DMS153 treated with DMSO at 0.1 percent for 48 hours (cell line): ENCODE results near the gene TRIM52.
"Not testable (repeated sequence)": the region's sequence is repeated elsewhere in the genome, so short reads cannot be mapped to it uniquely, and the experiment has no call there.

Experiments
- DNase-seq: peaks from one replicate; lab custom pipeline; 2025; ENCODE audit not compliant: unreplicated experiment; lab: John Stamatoyannopoulos, UW

Gene TRIM52

GRCh38 chr5:181260720-181261319 lies at the start of gene TRIM52:
TRIM52 (minus strand) TSS chr5:181261143; CDS start chr5:181260813, 330 bp downstream.
- no peak for DNase-seq

- not testable (repeated sequence) for DNase-seq
Measured at GRCh38 chr5:181287331-181287730, 26.4 kb upstream of the TRIM52 start.

- not testable (repeated sequence) for DNase-seq
Measured at GRCh38 chr5:181285962-181286705, 25.2 kb upstream of the TRIM52 start.

GRCh38 chr5:181283841-181284755 lies 23.2 kb upstream of the TRIM52 start:
- DNase-seq = not testable (repeated sequence)

GRCh38 chr5:181283347-181283746 lies 22.4 kb upstream of the TRIM52 start:
- no peak for DNase-seq

- no peak for DNase-seq
Measured at GRCh38 chr5:181282874-181283273, 21.9 kb upstream of the TRIM52 start.

GRCh38 chr5:181282415-181282814 lies 21.5 kb upstream of the TRIM52 start:
- not testable (repeated sequence) for DNase-seq

- no peak for DNase-seq
Measured at GRCh38 chr5:181281984-181282316, 21.0 kb upstream of the TRIM52 start.

GRCh38 chr5:181281077-181281983 lies 20.4 kb upstream of the TRIM52 start:
- no peak for DNase-seq

GRCh38 chr5:181280251-181280762 lies 19.4 kb upstream of the TRIM52 start:
- no peak for DNase-seq

- not testable (repeated sequence) for DNase-seq
Measured at GRCh38 chr5:181273433-181273744, 12.4 kb upstream of the TRIM52 start.

- DNase-seq = no peak
Measured at GRCh38 chr5:181271081-181271480, 10.1 kb upstream of the TRIM52 start.

GRCh38 chr5:181267907-181268306 lies 7.0 kb upstream of the TRIM52 start:
- DNase-seq = not testable (repeated sequence)

- DNase-seq = not testable (repeated sequence)
Measured at GRCh38 chr5:181267291-181267904, 6.5 kb upstream of the TRIM52 start.

GRCh38 chr5:181265092-181265671 lies 4.2 kb upstream of the TRIM52 start:
- DNase-seq = no peak

- DNase-seq = no peak
Measured at GRCh38 chr5:181263633-181264032, 2.7 kb upstream of the TRIM52 start.

GRCh38 chr5:181261320-181262049 lies 542 bp upstream of the TRIM52 start:
- DNase-seq = no peak

- no peak for DNase-seq
Measured at GRCh38 chr5:181259974-181260719, 796 bp downstream of the TRIM52 start.
